Activated CD8-positive, alpha-beta memory T cell treated with anti-CD3 and anti-CD28 coated beads, Interleukin-2, amount 50 U/mL, for 24 hours (primary cell): ENCODE measurements around the gene TMEM204.

ENCODE experiments used
- DNase-seq: peaks from one replicate; pipeline ENCODE4 v3.0.0-alpha.2; 2020; ENCODE audit errors: extremely low read depth

Gene TMEM204

DNA sequence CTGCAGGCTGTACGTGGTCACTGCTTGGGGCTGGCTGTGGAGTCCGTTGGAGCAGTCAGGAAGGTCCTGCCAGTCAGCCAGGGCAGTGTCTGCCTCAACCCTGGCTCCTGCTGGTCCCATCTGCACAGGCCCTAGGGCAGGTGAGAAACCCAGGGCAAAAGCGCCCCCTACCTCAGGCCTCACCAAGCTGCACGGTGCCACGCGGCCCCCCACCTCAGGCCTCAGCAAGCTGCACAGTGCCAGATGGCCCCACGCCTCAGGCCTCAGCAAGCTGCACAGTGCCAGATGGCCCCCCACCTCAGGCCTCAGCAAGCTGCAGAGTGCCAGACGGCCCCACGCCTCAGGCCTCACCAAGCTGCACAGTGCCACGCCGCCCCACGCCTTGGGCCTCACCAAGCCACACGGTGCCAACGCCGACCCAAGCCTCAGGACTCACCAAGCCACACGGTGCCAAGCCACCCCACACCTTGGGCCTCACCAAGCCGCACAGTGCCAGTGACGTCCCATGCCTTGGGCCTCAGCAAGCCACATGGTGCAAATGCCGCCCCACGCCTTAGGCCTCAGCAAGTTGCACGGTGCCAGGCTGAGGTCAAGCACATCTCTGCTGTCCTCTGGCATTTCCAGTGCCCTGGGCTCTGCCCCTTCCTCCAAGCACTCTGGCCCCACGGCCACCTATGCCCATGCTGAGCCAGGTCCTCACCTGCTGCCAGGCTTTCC lies 5.5 kb downstream of the TMEM204 start:
- DNase-seq, result no peak

DNA sequence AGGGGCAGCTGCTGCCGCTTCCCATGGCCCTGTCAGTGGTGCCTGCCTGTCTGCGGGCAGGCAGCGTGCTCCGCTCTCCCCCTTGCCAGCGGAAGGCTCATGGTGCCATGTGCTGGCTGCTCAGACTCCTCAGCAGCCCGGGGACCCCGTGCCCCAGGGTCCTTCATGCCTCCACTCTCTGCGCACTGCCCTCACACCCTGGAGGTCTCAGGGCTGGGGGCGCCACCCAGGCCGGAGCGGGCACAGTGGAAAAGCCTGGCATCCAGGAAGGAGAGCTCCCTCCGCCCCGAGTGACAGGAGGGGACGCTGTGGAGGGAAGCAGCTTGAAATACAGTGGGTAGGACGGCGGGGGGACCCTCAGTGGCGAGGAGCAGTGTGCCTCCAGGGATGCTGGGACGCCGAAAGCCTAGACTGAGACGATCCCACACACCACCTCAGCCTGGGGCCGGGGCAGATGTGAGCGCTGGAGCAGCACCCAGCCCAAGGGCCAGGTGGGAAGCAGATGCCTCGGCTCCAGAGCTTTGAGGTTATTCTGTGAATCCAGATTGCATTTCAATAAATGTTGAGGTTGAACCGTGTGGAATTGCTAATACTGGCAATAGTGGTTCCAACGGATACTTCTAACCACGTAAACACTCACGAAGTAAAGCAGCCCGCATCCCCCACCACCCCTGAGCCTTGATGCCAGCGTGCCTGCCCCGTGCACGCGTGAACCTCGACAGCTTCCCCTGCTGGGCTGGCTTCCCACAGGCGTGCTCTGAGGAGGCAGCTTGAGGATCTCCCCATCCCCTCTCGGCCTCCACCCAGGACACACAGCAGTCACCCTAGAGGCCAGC lies 6.5 kb downstream of the TMEM204 start:
- no peak for DNase-seq

DNA sequence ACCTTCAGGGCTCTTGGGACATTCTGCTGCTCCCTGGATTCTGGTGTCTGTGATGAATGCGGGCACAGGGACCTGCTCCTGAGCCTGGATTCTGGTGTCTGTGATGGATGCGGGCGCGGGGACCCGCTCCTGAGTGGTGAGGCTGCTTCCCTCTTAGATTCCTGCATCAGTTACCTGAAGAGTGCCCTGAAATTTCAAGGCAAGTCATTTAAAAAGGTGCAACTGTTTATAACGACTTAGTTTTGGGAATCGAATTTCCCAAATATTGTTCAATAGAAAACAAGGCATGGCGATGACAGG lies 7.0 kb downstream of the TMEM204 start:
- no peak for DNase-seq

DNA sequence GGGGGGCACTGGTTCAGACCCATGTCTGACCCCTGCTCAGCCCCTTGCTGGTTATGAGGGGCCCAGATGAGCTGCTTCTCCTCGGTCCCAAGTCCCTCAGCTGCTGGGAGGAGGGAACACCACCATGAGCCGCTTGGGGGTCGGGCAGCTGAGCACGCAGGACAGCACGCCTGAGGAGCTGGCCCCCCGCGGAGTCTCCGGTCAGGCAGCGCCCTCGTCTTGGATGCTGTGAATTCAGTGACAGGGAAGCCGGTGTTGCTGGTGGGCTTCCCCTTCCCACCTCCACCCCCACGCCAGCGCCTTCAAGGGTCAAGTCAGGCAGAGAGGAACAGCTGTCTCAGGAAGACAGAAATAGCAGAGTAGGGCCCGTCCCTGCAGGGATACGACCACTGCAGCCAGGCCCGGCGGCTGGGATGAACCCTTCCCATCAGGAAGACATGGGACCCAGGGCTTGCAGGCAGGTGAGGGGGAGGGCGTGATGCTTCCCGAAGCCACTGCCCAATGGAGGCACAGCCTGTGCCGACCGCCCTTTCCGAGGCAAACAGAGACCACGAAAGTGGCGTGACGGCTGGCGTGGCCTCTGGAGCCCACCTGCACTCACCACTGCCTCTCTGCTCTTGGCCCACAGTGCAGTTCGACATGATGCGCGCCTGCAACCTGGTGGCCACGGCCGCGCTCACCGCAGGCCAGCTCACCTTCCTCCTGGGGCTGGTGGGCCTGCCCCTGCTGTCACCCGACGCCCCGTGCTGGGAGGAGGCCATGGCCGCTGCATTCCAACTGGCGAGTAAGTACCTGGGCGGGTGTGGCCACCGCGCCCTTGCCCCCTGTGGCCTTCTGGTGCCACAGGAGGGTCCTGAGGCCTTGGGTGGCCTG lies 8.1 kb downstream of the TMEM204 start:
- DNase-seq, result no peak

DNA sequence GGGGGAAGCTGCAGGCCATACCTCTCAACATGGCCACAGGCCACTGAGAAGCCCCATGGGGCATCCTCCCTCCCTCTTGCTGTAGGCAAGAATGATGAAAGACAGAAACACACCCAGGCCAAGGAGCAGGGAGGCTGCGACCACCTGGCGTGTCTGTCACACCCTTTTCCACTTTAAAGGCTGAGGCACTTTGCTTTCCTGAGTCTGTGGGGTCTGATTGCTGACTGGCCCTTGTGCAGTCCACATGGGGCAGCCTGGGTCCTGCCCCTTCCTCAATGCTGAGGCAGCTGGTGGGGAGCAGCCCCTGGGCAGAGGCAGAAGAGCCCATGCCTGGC lies 8.7 kb downstream of the TMEM204 start:
- no peak for DNase-seq

DNA sequence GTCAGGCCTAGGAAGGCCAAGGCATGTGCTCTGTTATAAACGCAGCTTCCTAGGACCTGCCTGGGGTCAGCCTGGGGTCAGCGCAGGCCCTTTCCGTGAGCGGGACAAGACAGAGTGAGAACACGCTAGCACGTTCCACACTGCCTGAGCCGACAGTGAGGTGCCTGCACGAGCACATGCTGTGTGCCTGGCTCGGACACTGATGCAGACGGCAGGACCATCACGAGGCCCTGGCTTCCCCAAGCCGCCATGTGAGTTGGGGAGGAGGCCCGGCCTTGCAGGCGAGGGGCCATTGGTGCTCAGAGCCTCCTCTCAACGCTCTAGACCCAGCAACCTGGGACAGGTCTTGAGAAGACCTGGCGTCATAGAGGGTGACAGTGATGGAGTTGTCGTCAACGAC lies 9.1 kb downstream of the TMEM204 start:
- DNase-seq, result no peak

DNA sequence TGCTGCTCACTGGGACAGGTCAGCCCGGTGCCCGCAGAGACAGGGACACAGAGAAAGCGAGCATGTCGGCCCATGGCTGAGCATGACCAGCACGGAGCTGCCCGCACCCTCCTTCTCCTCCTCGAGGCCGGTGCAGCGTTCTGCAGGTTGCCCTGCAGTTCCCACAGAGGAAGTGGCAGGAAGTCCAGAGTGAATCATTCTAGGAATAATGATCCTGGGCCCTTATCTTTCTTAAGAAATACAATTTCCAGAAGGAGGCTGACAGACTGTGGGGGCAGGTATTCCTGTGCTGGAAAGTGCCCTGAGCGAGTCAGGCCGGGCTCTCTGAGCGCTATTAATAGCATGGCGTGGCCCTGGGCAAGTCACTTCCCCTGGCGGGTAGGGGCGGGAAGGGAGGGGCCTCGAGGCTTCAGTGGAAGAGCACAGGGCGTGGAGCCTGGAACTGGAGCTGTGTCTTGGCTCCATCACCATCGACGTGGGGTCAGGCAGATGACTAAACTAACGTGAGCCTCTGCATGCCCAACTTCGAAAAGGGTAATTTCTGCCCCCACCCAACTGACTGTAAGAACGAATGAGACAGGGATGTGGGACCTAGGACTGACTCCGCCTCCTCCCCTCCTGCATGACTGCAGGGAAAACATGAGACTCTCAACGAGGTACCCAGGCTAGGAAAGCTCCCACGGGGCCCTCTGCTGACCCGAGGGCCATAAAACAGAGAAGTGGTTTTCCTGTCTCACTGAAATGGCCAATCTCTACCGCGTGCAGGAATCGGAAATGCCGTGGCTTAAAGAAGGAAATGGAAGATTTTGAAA lies 9.8 kb downstream of the TMEM204 start:
- peak; percentile 40 for DNase-seq

DNA sequence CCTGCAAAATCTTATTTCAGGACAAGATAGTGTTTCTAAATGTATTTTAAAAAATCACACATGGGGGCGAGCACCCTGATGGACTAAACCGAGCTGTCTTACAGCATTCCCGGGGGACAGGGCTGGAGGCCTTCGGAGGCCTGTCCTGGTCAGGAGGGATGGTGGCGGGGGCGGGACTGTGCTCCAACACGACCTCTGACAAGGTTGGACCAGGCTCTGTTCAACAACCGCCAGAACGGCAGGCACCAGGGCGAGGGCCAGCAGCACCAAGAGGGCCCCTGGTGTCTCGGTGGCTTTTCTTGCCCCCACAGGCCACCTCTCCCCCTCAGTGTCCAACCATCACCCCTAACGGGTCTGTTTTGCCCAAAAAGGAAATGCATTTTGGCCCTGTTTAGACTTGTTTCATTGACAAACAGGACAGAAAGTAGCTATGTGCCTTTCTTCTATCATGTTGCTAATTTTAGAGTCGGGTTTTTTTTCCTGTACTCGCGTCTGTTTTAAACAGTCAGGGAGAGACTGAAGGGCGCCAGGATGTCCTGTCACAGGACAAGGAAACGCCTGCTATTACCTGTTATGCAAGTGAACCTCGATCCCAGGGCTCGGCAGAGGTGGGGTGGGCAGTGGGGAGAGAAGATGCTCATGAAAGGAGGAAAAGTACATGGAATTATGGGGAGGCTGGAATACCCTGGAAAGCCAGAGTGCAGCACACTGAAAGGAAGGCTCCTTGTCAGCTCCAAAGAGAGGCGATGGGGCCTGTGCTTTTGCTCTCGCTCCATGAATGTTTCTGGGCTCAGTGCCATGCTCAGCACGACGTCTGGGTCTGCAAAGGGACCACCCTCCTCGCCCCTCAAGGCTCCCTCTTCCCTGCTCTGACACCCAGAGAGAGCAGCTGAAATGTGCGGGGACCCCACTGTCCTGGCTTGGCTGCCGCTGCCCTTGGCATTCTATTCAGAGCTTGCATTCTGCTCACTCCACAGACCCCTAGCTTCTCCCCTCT lies 11.9 kb downstream of the TMEM204 start:
- no peak for DNase-seq

DNA sequence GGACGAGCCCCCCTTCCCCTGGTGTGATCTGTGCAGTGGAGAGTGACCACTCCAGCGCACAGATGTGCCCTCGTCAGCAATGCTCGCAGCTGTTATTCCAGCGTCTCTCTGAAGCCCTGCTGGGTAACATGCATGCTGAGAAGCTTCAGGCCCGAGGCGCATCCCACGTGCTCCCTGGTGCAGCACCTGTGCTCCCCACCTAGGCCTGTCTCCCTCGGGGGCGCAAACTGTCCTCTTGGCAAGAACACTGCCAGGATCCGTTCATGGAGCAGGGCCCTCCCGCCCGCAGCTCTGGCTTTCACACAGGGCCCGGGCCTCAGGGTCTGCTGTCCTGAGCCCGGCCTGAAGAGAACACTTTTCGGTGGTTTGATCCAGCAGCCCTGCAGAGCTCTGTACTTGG lies 13.0 kb downstream of the TMEM204 start:
- DNase-seq, result no peak

DNA sequence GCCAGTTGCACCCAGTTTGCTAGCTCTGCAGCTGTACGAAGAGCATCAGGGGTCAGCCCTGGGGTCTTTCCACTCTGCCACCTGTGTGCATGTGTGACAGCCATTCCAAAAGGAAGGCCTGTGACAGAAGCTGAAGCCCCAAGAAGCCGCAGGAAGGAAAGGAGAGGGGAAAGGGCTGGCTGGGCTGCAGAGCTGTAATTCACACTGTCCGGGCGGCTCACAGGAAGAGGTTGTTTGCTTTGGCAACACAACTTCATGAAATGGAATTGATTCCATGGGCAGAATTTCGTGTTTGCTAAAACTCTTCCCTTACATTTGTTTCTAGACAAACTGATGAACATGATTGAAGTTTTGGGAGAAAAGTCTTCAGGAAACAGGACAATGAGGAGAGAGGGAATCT lies 14.8 kb downstream of the TMEM204 start:
- DNase-seq, result no peak

DNA sequence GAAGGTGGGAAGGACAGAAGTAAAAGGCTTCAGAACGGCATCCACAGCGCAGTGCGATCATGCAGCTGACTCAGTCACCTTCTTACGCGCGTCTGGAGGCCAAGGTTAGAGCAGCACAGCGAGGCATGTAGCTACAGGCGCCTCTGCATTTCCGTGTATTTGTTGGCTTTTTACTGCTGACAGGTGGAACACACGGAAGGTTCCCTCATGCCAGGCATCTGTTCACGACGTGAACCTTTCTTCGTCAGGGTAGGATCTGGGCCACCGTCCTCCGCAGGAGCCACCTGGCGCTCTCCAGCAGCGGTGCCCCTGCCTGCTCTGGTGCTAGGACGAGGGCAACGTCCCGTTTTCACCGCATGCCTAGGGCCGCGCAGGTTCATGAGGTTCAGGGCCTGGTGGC lies 15.3 kb downstream of the TMEM204 start:
- DNase-seq, result no peak

DNA sequence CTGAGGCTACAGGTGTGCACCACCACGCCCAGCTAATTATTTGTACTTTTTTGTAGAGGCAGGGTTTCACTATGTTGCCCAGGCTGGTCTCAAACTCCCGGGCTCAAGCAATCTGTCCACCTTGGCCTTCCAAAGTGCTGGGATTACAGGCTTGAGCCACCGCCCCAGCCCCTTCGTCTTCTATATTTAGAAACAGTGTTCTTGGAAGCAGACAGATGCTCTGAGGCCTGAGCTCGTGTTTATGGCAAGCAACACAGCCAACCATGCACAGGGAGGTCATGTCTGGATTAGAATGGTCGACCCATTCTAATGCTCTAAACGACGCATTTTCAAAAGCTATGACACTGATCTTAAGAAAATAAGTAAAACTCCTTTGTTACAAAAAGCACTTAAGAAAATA lies 16.6 kb downstream of the TMEM204 start:
- no peak for DNase-seq

DNA sequence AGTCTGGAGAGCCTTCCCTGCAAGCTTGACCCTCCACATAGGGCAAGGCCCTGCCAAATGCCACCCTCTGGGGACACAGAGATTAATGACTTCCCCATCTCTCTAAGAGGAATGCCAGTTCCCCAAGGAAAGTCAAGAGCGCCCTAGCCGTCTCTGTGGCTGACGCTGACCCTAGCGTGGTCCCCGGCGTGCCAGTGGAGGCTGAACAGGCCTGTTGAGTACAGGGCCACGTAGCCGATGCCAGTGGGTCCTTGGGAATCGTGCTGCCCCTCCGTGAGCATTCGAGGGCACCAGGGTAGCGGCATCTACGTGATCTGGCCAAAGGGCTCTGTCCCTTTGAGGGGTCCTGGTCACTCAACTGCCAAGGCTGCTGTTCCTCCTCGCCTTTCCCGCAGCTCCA lies 17.2 kb downstream of the TMEM204 start:
- no peak for DNase-seq

DNA sequence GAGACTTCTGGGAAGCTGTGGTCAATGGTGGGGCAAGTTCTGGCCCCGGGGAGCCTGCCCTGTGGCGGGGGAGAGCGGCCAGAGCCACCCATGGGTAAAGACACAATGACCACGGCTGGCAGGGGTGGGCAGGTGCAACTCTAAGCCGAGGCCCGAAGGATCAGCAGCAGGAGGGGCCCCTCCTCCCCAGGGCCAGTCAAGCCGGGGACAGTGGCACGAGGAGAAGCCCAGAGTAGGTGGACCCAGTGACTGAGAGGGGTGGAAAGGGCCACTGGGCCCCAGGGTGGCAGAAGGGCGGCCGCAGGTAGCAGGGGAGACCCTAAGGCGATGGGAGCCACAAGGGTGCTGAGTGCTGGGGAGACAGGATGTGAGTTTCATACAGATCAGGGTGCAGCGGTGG lies 17.7 kb downstream of the TMEM204 start:
- DNase-seq, result no peak

DNA sequence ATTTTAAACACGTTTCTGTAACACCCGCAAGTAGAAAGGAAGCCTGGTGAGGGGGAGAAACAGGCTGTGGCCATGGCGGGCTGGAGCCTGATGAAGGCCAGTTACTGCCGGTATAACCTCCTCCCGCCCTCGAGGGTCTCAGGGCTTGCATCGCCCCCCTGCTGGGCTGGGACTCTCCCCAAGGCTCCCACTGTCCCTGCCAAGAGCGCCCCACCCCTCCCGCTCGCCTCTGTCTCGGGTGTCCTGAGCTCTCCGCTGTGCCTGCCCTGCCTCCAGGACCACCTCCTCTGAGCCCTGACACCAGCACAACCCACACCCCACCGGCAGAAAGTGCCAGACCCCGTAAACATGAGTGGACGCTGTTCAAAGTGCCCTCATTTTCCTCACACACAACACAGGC lies 18.7 kb downstream of the TMEM204 start:
- DNase-seq, result no peak

DNA sequence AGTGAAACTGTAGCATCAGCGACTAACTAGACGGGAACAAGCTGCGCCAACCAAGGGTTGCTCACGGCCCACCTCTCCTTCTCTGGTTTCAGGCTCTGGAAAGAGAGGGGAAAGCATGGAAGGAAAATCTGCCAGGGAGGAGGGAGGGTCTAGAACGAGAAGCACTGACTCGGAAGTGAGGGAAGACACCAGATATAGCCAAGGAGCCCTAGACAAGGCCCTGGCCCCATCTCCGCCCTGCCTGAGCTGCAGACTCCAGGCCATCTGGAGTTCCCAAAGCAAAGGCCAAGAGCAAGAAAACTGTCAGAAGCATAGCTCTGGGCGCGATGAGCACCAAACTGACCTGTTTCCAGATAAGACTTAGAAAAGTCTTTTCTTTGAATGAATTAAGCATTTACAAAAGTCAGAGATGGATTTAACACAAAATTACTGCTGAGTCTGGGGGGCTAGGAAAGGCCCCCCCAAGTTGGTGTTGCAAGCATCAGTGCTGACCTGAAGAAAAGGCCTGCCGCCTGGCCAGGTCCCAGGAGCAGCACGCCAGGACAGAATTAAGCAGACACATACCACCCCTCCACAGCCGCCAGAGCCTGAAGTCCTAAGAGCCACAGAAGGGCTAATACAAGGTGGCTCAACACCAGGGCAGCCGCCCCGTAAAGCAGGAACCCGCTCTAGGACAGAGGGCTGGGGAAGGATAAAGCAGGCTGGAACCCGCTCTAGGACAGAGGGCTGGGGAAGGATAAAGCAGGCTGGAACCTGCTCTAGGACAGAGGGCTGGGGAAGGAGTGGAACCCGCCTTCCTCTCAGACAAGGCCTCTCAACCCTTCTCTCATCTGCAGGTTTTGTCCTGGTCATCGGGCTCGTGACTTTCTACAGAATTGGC lies 20.7 kb downstream of the TMEM204 start:
- DNase-seq, result no peak

DNA sequence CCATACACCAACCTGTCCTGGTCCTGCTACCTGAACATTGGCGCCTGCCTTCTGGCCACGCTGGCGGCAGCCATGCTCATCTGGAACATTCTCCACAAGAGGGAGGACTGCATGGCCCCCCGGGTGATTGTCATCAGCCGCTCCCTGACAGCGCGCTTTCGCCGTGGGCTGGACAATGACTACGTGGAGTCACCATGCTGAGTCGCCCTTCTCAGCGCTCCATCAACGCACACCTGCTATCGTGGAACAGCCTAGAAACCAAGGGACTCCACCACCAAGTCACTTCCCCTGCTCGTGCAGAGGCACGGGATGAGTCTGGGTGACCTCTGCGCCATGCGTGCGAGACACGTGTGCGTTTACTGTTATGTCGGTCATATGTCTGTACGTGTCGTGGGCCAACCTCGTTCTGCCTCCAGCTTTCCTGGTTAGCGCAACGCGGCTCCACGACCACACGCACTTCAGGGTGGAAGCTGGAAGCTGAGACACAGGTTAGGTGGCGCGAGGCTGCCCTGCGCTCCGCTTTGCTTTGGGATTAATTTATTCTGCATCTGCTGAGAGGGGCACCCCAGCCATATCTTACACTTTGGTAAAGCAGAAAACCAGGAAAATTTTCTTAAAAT lies 21.5 kb downstream of the TMEM204 start:
- no peak for DNase-seq

DNA sequence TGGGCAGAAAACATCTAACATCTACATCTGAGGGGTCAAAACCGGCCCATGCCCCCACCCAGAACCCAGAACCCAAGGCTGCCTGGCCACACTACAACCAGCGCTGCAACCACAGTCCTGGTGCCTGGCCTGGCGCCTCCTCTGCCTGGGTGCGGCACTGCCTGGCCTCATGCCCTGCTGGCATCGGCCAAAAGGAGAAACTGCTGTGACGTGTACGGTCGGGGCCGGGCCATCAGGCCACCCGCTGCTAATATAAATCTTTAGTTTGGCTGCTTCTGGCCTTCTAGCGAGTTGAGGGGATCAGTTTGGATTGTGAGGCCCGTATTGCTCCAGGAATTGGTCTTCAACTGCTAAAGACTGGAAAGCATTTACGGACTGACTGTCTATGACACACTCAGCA lies 22.8 kb downstream of the TMEM204 start:
- DNase-seq, result no peak

DNA sequence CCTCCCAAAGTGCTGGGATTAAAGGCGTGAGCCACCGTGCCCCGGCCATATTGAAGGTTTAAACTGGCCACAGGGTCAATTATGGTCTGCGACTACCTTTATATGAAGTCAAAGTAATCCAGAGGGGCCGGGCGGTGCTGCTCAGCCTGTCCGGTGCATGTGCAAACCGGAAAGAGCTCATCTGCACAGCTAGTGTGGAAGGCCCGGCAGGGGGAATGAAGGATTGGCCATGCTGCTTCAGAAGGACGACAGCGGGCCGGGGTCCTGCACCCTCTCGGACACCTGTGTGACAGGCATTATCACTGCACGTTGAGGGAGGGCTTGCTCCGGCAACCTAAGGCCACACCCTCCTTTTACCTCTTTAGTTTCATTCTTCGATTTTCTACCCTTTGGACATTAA lies 23.6 kb downstream of the TMEM204 start:
- no peak for DNase-seq
